ENCODE measurements around the gene TTC38. TPM values are rescaled to one million over a fixed set of nuclear protein-coding genes. Genes with fewer than 3 reads are reported as not detected.

The TTC38 gene
- total RNA-seq, 1 experiment from 2014 or later = 31.5 TPM

DNA sequence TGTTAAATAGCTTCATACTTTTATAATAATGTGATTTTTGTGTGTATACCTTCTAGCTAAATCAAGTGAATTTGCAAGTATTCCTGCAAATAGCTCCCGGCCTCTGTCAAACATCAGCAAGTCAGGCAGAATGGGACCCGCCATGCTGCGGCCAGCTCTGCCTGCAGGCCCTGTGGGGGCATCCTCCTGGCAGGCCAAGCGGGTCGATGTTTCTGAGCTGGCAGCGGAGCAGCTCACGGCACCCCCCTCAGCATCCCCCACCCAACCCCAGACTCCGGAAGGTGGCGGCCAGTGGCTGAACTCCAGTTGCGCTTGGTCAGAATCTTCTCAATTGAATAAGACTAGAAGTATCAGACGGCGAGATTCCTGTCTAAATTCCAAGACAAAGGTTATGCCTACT lies 48.2 kb downstream of the TTC38 start:
- H3K4ac ChIP-seq (ENCODE audit: low read depth, low read length) = no peak overlapping the region
- H3K18ac ChIP-seq (ENCODE audit: insufficient read length, low read depth, low read length) = no peak overlapping the region
- peaks cover 21 to 62% (median 57%) of the 10 kb centered on the region in 3 experiments; a peak in 6 of 7 replicates for H3K36me3 Mint-ChIP-seq (ENCODE audit: insufficient read depth in 1 of 3, low read depth in 3 of 3)
- H3K9me3 Mint-ChIP-seq = no peaks in the 10 kb centered on the region
- no peak overlapping the region for H2AFZ ChIP-seq (ENCODE audit: low read length)
- H4K20me1 ChIP-seq (ENCODE audit: control insufficient read depth, insufficient read depth, insufficient read length) = no peaks in the 10 kb centered on the region
- no peak overlapping the region for H3K27ac Mint-ChIP-seq
- no peaks in the 10 kb centered on the region for H3K23me2 ChIP-seq (ENCODE audit: insufficient read length, low read depth, low read length, poor library complexity, severe bottlenecking)
- no CpG with 5 or more reads among the region's 12 CpGs for WGBS (ENCODE audit: extremely low coverage, insufficient read length, low lambda C conversion rate)
- H3K14ac ChIP-seq (ENCODE audit: insufficient read depth, low read length) = no peak overlapping the region
- no peaks in the 10 kb centered on the region for H3K79me2 ChIP-seq (ENCODE audit: insufficient read depth, low read length)
- no peaks in the 10 kb centered on the region for H3K4me1 ChIP-seq (ENCODE audit: insufficient read depth, low read length)
- no peak overlapping the region for H2BK20ac ChIP-seq (ENCODE audit: low read depth, low read length, poor library complexity, severe bottlenecking)
- no peak overlapping the region for H3T11ph ChIP-seq (ENCODE audit: low read length)
- no peaks in the 10 kb centered on the region for H3K9me3 ChIP-seq (ENCODE audit: control insufficient read depth, low read depth, low read length)
- H2AK5ac ChIP-seq (ENCODE audit: insufficient read length, low read length) = no peak overlapping the region
- H3K4me3 Mint-ChIP-seq = no peak overlapping the region
- H2BK120ac ChIP-seq (ENCODE audit: low read depth, low read length, poor library complexity, severe bottlenecking) = no peak overlapping the region
- H4K5ac ChIP-seq (ENCODE audit: insufficient read length, low read depth, low read length) = no peak overlapping the region
- no peak overlapping the region for H2BK5ac ChIP-seq (ENCODE audit: insufficient read length, low read length)
- H3K27me3 Mint-ChIP-seq (ENCODE audit: low read depth) = no peaks in the 10 kb centered on the region
- no peak overlapping the region for H3K4me2 ChIP-seq (ENCODE audit: insufficient read depth, insufficient read length, low read length)
- no peak overlapping the region for H3K56ac ChIP-seq (ENCODE audit: insufficient read length, low read depth, low read length)
- H3K9ac ChIP-seq (ENCODE audit: extremely low read depth, insufficient read length, low read length) = no peak overlapping the region
- no peak overlapping the region for H4K8ac ChIP-seq (replicated peaks; ENCODE audit: insufficient read length, low read depth, low read length)
- H2BK12ac ChIP-seq (ENCODE audit: insufficient read length, low read depth, low read length) = no peak overlapping the region
- no peak overlapping the region for H3K23ac ChIP-seq (ENCODE audit: insufficient read length, low read depth, low read length)
- no peak overlapping the region for H2BK15ac ChIP-seq (ENCODE audit: low read depth, low read length)
- no peaks in the 10 kb centered on the region for H3K4me1 Mint-ChIP-seq
- no peak overlapping the region for H3K27ac ChIP-seq (ENCODE audit: insufficient read length, low read depth, low read length)
- no peak overlapping the region for H4K91ac ChIP-seq (ENCODE audit: insufficient read length, low read depth, low read length)
- H3K27me3 ChIP-seq (ENCODE audit: insufficient read depth, low read length) = no peaks in the 10 kb centered on the region
- no peaks in the 10 kb centered on the region for H3K79me1 ChIP-seq (ENCODE audit: insufficient read depth, low read depth, low read length, poor library complexity, severe bottlenecking)
- TF ChIP-seq, protein P1, sequence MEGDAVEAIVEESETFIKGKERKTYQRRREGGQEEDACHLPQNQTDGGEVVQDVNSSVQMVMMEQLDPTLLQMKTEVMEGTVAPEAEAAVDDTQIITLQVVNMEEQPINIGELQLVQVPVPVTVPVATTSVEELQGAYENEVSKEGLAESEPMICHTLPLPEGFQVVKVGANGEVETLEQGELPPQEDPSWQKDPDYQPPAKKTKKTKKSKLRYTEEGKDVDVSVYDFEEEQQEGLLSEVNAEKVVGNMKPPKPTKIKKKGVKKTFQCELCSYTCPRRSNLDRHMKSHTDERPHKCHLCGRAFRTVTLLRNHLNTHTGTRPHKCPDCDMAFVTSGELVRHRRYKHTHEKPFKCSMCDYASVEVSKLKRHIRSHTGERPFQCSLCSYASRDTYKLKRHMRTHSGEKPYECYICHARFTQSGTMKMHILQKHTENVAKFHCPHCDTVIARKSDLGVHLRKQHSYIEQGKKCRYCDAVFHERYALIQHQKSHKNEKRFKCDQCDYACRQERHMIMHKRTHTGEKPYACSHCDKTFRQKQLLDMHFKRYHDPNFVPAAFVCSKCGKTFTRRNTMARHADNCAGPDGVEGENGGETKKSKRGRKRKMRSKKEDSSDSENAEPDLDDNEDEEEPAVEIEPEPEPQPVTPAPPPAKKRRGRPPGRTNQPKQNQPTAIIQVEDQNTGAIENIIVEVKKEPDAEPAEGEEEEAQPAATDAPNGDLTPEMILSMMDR (conservative IDR thresholded peaks at IDR 0.05) = no peak
- no peak for DNase-seq

Measured in H9 (cell line).